Stimulated activated CD4-positive, alpha-beta T cell treated with anti-CD3 and anti-CD28 coated beads, Interleukin-2, amount 100 ng/mL, for 48 hours (primary cell): ENCODE data around the gene RIMBP2.

Experiments used
- DNase-seq, 2 donors: peaks; one replicate each; pipeline ENCODE4 v3.0.0-alpha.2; 2020

RIMBP2 gene

DNA sequence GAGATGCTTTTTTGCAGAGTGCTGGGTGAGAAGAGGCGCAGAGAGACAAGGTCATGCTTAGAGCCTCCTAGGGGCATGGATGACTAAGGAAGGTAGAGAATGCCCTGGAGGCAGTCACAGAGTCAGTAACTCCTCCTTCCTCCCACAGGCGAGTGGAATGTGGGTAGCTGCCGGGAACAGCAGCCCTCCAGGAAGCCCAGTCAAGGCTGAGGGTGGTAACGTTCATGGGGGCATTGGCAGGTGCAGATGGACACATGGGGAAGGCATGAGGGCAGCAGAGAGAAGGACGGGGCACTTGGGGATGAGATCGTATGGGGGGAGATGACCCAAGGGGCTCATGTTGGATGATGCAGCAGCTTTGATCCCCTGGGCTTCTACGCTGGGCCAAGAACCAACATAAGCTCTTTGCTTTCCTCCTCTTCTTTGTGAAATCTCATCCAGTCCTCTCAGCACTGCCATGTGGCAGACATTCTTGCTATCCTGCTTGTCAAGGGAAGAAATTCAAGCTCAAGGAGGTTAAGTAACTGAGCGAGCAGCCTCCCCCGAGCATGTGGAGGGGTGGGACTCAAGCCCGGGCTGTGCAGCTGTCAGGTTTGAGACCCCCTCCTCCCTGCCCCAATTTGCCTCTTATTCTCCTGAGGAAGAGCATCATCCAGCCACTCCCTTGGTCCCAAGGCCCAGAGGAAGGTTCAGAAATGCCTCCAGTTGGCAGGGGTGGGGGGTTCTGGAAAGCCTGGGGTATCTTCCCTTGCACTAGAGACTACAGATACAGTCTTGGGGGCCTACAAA lies 190.5 kb downstream of the RIMBP2 start:
- no peak for DNase-seq

DNA sequence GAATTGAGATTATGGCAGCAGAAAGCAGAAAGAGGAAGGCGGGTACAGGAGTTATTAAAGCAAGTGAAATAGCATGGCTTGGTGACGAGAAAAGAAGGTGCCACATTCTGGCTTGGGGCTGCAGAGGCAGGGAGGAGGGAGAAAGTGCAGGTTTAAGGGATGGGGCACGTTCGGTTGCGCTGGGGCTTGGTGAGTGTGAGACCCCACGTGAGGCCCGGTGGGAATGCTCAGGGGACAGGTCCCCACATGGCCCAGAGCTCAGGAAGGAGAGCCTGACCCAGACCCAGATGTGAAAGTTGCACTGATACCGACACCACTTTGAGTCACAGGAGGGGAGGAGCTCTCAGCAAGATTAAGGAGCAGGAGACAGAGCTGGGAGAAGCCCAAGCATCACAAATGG lies 191.3 kb downstream of the RIMBP2 start:
- DNase-seq, result no peak

DNA sequence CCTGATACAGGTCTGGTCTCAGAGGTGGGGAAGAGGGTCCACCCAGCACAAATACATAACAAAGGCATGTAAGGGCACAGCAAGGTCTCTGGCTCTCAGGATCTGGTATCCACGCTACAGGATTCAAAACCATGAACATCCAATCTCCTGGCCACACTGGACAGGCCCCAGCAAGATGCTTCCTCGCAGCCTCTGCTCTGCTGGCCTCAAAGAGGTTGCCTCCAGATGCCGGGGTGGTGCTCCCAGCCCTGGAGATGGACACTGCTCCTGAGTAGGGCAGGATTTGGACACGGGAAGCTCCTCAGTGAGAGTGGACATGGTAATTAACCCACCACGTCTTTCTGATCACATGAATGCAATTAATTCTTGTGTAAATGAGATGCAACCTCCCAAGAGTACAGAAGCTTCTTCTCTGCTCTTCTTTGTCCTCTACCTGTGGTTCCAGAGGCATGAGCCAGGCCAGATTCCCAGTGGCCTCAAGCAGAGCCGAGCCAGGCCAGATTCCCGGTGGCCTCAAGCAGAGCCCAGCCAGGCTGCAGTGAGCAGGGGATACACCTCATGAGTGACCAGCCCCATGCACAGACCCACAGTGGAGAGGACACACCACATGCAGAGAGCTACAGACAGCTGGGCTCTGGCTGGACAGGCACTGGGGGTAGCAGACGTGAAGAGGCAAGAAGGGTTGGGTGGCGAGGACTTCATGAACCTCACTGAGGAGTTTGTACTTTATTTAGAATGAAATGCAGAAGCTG lies 192.1 kb downstream of the RIMBP2 start:
- DNase-seq, result no peak

DNA sequence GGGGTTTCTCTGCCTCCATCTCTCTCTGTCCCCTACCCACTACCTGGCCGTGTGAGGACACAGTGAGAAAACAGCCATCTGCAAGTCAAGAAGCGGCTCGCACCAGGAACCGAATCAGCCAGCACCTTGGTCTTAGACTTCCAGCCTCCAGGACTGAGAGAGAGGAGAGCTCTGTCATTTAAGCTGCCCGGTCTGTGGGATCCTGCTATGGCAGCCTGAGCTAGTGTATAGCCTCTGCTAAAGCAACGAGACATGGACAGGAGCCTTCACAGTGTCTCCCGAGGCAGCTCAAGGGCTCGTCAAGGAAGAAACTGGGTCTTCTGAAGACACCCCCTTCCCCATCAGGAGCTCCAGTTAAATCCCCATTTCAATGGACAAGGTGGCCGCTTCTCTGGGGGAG lies 192.9 kb downstream of the RIMBP2 start:
- no peak for DNase-seq

DNA sequence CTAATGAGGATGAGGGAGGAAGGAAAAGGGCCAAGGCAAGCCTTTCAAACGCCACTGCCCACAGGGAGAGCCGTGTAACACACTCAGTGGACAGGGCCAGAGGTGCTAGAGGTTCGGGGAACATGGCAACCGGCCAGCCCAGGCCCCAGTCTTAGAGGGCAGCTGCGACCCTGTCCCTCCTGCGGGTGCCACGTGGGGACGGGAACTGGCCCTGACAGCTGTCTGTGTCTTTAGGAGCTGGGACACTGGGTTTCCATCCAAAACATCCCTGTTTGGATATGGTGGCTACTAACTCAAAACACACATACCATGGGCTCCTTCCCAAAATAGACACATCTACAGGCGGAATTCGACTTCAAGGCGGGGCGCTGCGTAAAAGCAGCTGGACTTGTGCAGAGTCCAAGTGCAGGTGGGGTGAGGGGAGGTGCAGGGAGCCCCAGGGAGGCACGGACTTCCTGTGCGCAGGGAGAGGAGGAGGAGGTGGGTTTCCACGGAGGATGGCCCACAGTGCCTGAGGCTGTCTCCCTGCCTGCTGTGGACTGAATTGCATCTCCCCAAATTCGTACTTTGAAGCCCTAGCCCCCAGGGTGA lies 193.8 kb downstream of the RIMBP2 start:
- no peak for DNase-seq

DNA sequence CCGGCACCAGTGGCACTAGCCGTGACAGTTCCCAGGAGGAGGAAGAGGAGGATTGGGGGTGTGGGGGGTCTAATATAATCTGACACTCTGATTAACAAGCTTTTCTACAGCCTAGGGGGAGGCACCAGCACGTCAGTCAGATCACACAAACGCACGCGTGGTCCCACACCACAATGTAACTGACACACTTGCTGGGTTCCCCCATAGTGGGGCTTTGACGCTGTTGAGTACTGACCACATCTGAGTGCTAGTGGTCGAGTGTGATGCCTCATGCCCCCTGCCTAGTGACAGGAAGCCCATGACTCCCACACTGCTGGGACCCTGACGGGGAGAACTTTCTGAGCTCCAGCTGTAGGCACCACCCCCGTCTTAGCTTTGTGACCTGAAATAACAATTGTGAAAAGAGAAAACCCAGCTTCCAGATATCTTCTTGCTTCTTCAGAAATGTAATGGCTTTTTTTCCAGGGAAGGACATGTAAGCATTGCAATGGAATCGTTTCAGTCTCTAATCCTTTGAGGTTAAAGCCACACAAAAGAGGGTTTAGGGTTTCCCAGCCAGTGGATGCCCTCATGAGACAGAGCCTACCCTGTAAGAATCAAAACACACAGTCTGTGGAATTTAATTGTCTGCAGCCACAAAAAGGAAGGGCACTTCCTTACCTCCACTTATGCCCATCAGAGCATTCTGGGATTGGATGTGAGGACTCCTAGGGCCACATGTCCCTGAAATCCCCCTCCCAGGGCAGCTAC lies 194.5 kb downstream of the RIMBP2 start:
- no peak for DNase-seq

DNA sequence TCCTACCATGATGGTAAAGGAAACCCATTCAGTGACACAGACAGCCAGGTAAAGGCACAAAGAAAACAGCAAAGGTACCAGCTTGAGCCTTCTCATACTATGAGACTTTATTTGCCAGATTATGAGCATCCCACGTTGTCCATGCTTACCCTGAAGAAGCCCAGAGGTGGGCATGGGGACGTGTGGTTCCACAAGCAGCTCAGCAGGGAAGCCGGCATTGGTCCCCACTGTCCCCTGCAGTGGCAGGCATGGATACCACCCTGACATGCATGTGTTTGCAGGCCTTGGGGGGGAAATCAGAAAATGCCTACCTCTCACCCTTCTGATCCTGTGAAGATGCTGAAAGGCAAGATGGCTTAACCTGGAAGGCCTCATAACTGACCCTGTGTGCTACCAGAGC lies 195.3 kb downstream of the RIMBP2 start:
- no peak for DNase-seq

DNA sequence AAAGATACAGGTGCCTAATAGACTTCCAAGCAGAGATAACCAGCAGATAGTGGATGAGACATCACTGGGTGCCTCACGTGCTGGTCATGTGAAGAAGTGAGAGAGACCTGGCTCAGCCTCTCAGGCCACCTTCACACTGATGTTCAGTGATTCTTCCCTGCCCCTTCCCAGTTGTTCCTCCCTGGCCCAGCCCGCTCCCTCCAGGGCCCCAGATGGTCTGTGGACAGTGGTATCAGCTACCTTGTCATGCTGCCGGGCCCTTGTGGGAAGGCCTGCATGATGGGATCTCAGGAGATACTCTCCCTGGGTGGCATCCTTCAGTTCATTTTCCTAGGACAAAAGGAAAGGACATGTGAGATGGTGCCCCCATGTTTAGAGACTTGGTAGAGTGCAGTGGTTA lies 198.5 kb downstream of the RIMBP2 start:
- DNase-seq, result no peak

DNA sequence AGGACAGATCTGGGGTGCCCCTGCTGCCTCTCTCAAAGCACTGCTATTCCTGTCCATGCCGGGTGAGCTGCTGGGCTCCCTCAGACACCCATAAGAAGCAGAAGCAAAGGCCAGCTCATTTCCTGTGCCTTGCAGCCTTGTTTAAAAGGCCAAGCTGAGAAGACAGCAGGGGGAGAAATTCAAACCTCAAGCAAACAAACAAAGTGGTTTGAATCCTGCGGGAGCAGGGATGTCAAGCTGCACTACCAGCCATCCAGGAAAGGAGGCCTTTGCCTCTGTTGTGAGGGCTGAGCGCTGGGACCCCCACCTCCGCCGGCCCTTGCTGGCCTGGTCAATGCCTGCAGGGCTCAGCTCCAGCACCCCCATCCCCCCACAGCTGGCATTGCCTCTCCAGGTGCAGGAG lies 201.9 kb downstream of the RIMBP2 start:
- no peak for DNase-seq

DNA sequence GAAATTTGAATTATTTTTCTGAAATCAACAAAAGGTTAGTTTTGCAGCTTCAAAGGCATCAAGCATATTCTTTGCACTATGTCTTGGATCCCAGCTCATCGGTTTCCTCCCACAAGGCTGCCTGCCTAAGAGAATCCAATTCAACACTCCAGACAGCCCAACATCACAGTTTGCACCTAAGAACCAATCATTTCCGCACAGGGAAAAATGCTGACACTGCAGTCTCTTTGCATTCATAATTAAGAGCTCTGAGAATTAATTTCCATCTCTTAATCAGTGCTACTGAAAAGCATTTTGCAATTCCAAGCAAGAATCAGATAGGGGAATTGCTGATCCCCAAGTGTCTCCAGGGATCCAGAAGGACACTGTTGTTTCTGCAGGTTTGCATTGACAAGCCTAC lies 202.5 kb downstream of the RIMBP2 start:
- no peak for DNase-seq

DNA sequence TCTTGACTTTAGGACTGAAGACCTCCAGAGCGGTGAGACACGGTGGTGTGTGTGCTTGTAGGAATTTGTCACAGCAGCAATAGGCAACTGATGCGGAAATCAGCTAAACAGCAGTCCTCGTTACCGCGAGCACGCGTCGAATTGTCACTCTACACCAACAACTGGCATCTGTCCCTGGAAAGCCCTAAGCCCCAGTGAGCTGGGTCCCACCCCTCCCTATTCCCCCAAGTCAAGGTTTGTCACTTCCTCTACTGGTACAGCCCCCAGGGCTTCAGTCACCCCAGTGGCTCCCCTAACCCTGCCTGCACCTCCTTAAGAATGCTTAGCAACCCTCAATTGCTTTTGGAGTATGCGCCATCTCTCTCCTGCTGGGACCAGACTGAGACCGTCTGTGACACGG lies 204.8 kb downstream of the RIMBP2 start:
- DNase-seq, result no peak

DNA sequence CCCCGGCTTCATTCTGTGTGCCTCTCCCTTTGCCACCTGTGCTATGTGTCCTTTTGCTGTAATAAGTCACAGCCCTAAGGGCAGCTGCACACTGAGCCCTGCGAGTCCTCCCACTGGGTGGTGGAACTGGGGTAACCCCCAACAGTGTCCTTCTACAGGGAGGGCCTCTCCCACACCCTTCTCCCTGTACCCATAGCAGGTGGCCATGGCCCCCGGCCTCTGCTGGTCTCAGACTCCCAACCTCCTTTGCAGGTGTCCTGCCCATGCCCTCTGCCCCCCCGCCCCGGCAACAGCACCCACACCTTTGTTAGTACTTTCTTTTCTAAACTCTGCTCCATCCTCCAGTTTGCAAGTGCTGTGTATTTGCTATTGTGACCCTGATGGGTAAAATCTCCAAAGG lies 206.6 kb downstream of the RIMBP2 start:
- no peak for DNase-seq

DNA sequence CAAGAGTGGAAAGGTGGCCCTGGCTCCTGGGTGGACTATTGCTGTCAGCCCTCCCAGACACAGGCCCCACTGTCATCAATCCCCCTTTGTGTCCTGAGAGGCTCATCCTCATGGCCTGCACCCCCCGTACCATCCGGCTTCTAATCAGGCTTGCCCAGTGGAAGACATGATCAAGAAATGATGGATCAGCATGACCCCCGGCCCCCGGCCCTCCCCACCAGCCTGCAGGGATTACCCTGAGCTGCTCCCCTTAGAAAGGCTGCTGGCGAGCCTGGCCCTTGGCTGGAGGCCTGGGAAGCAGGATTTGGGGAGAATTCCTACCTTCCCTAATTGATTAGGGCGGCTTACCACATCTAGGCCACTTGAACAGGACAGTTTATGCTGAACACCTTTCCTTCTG lies 207.3 kb downstream of the RIMBP2 start:
- DNase-seq, result no peak

DNA sequence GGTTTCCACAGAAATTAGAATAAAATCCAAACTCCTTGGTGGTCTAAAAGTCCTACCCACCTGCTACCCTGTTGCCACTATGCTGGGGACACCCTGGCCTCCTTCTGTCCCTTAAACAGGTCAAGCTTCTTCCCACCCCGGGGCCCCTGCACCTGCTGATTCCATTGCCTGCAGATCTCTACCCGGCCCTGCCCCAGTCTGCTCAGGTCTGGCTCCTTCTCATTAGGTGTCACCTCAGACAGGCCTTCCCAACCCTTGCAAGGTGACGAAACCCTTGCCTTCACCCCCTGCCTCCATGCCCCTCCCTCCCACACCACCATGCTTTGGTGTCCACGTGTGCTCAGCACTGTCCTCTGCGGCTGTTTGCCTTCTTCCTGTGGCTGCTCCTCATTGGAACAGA lies 207.8 kb downstream of the RIMBP2 start:
- DNase-seq, result no peak

DNA sequence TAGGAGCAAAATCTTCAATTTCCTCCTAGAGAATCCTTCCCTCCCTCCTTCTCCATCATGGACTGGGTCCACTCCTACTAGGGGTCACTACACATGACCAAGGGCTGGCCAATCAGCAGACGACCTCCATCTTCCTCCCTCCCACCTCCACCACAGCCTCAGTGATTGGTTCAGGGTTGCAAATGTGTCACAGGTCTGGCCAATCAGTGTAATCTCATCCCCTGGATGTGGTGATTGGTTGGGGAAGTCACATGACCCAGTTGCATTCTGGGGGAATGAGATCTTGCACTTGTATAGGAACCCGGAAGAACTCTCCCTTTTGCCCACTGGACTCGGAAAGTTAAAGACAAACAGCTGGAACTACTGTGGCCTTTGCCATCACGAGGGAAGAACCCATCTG lies 209.3 kb downstream of the RIMBP2 start:
- no peak for DNase-seq

DNA sequence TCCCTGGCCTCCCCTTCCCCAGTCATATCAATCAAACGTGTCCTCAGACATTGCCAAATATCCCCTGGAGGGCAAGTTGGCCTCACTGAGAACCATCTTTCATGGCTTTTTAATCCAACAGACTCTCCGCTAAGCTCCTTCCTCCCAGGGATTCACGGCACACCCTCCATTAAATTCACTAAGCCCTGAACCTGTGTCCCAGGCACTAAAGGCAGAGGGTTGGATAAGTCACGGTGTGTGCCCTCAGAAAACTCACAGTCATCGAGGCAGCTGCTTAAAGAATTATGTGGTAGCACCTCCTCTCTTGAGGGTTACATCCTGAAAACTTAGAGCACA lies 211.3 kb downstream of the RIMBP2 start:
- no peak for DNase-seq

DNA sequence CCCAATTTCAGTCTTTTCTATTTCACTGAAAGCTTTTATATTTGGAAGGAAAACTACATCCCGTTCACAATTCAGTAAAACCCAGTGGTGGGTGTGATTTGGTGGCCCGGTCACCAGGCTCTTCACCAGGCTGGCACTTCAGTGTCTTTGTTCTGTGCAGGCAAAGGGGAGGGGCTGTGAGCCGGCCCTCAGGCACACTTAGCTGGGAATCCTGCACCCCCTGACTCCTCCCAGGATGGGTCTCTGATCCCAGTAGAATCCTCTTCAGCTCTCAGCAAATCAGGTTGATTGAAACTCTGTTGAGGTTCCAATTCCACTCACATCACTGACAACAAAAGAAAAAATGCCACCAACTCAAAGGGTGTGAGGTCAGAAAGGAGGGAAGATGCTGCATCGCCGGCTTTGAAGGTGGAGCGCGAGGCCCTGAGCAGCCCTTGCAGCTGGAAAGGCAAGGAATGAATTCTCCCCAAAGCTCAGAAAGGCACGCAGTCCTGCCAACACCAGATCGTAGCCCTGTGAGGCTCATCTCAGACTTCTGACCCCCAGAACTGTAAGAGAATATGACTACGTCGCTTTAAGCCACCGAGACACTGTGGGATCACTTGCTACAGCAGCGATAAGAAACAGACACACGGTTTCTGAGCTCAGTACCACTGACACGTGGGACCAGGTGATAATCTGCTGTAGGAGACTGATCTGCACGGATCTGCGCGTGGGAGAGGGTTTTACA lies 211.8 kb downstream of the RIMBP2 start:
- no peak for DNase-seq

DNA sequence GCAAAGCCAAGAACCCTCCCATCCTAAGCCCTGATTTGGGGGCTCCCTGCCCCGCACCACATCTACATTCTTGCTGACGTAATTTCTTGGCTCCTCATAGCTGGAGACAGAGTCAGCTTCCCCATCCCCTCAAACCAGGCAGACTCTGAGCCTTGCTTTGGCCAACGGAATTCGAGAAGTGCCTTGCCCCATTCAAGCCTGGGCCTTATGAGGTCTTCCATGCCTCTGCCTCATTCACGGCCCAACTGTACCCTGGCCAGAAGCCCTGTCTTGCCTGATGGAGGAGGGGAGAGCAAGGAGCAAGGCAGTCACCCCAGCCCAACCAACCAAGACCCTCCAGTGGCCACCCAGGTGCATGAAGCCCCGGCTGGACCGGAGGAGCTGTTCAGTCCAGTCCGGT lies 214.3 kb downstream of the RIMBP2 start:
- no peak for DNase-seq

DNA sequence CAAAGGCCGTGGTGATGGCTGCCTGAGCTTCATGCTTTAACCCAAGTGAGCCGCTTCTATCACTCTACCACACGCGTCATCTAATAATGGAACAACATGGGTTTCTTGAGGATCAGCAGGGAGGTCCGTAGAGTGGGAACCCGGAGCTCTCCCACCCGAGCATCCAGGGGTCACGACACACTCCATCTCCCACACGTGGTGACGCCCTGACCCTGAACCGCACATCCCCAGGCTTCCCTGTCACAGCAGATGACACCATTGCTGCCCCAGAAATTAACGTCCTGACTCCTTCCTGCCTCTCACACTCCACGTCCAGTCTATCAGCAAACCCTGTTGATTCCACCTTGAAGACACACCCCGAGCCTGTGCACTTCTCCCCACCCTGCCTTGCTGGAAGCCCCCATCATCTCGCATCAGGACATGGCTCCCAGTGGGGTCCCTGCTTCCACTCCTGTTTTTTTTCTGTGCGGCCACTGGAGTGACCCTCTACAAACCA lies 215.2 kb downstream of the RIMBP2 start:
- no peak for DNase-seq

DNA sequence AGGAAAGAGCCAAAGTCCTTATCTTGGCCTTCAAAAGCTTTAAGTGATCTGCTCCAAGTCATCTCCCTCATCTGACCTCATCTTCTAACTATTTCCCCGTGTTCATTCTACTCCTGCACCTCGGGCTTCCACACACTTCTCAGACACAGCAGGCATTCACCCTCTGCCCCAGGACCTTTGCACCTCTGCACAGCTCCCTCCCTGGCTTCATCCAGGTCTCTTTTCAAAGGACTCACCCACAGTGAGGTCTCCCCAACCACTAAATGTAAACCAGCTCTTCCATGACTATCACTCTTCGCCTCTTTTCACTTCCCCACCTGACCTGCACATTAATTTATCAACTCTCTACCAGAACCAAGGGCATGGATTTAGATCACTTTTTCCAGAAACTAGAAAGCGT lies 216.6 kb downstream of the RIMBP2 start:
- DNase-seq, result no peak

DNA sequence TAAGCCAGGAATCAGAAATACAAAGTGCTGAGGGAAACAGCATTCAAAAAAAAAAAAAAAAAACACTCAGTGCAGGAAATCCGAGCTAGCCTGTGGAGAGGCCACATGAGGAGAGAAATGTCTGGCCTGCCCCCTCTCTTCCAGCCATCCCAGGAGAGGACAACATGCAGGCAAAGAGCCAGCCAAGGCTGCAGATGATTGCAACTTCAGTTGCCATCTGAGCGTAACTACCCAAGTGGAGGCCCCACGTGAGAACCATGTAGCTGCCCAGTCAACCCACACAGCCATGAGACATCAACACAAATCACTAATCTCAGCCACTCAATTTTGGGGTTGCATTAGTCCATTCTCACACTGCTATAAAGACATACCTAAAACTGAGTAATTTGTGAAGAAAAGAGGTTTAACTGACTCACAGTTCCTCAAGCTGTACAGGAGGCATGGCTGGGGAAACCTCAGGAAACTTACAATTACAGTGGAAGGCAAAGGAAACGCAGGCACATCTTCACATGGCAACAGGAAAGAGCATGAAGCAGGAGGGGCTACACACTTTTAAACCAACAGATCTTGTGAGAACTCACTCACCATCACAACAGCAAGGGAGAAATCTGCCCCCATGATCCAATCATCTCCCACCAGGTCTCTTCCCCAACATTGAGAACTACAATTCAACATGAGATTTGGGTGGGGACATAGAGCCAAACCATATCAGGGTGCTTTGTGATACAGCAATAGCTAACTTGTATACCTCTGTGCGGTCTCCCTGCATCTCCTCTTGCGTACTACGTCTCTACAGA lies 217.3 kb downstream of the RIMBP2 start:
- DNase-seq, result no peak

DNA sequence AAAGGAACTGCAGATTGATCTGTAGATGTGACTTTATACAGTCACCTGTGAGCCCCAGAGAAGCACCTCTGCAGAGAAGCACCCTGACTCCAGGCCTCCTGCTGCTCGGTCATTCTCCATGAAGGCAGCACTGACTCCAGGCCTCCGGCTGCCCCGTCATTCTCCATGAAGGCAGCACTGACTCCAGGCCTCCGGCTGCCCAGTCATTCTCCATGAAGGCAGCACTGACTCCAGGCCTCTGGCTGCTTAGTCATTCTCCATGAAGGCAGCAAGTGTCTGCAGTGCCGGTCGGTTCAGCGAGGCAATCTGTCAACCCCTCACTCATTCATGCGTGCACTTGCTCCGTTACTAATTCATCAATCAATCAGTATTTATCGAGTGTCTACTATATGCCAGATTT lies 218.1 kb downstream of the RIMBP2 start:
- DNase-seq, result no peak
